Heart right ventricle (tissue), 16 donors: ENCODE data around the gene DNAH8. TPM values are rescaled to one million over a fixed set of nuclear protein-coding genes. Genes with fewer than 3 reads are reported as not detected.

Experiments used
- ATAC-seq, 8 donors: fragments of 200-7000 bp; cut with Tn5 transposase; one replicate each; pipeline ENCODE4 v1.9.1; 2020; ENCODE audit warnings: mild to moderate bottlenecking in 8 of 8, moderate library complexity in 8 of 8, moderate number of reproducible peaks in 1 of 8
- DNase-seq, 2 donors: peaks; one replicate each; pipeline ENCODE4 v3.0.0-alpha.2; 2020
- H3K27ac ChIP-seq, 10 donors: fragments of 200-600 bp; sonication (generic) in 2 of 10; one replicate each; pipeline versions ENCODE4 v1.5.0 to v1.8.0; 2020 to 2022; ENCODE audit warnings: mild to moderate bottlenecking in 3 of 10
- H3K27me3 ChIP-seq, 7 donors: fragments of 200-600 bp; one replicate each; pipeline ENCODE4 v1.8.0; 2021 to 2022; ENCODE audit warnings: mild to moderate bottlenecking in 2 of 7
- H3K36me3 ChIP-seq, 9 donors: fragments of 200-600 bp; sonication (generic) in 1 of 9; one replicate each; pipeline versions ENCODE4 v1.5.0 to v1.8.0; 2020 to 2022; ENCODE audit warnings: mild to moderate bottlenecking in 2 of 9
- H3K4me1 ChIP-seq, 9 donors: fragments of 200-600 bp; sonication (generic) in 1 of 9; one replicate each; pipeline versions ENCODE4 v1.5.0 to v1.8.0; 2020 to 2022; ENCODE audit warnings: mild to moderate bottlenecking in 4 of 9
- H3K4me3 ChIP-seq, 10 donors: fragments of 200-600 bp; sonication (generic) in 2 of 10; one replicate each; pipeline versions ENCODE4 v1.5.0 to v1.8.0; 2020 to 2022; ENCODE audit warnings: mild to moderate bottlenecking in 7 of 10, moderate library complexity in 2 of 10
- H3K9me3 ChIP-seq, 11 donors: fragments of 200-600 bp in 10 of 11; sonication (generic) in 2 of 11; one replicate each; pipeline versions ENCODE4 v1.5.0 to v1.8.0; 2013 to 2022; ENCODE audit warnings: mild to moderate bottlenecking in 2 of 11, control low read depth in 1 of 11, moderate library complexity in 1 of 11
- CTCF ChIP-seq, 9 donors: fragments of 200-600 bp; sonication (generic) in 2 of 9; IDR thresholded peaks; one replicate each; pipeline versions ENCODE4 v1.5.0 to v1.8.0; 2021 to 2022; ENCODE audit warnings: antibody characterized with exemption in 9 of 9, mild to moderate bottlenecking in 5 of 9, moderate library complexity in 1 of 9
- WGBS, 2 donors: extraction: QIAGEN DNeasy Blood & Tissue Kit; methylation state at CpG; one replicate each; pipeline ENCODE4 v1.1.7; 2013; ENCODE audit warnings: inconsistent platforms in 1 of 2; 5-methylcytosine and 5-hydroxymethylcytosine counted together
- intact Hi-C, 10 donors: fragments of 100-400 bp; cut with DNase I; formaldehyde crosslinking; loops; one replicate each; pipeline versions ENCODE4 v1.11.1 to v1.14.2; 2022
- polyA plus RNA-seq, 2 donors: library from polyadenylated mRNA; stranded (reverse); fragments of 200-250 nt; gene quantifications; one replicate each; pipeline ENCODE4 v1.2.3, GENCODE V29; 2013
- total RNA-seq, 10 donors: library from RNA; stranded (reverse); fragmentation: NEBNext Ultra II Directional in 3 of 10; extraction: Animal tissue kit (Norgen Biotek cat#: 25700) in 3 of 10; gene quantifications; one replicate each; pipeline versions ENCODE4 v1.2.1 to v1.2.4, GENCODE V29; 2021 to 2023
- donor health status: Arrhythmogenic right ventricular cardiomyopathy.
- donor health status: ischemic (EF 13 %, LVEDD 7.1; RV severe dilation, severe dysfunction).
- donor health status: healthy with polysubstance abuse.
- donor health status: DM: no; HTN: yes; CAD: no.
- donor health status: DM: no; HTN: no; CAD: no.
- donor health status: ischemic (EF 25% LVEDD 6.9; RV normal size, moderate dysfunction).
- donor health status: ischemic (EF 25% LVEDD 5.7; RV mildly dilated, moderate dysfunction).
- donor health status: healthy.
- donor health status: DM: yes; HTN: yes; CAD: no.
- donor health status: Ischemic cardiomyopathy.
- donor health status: ischemic (EF 35%, LVEDD 5.7; RV mildly dilated, moderate dysfunction).
- donor health status: nonischemic (EF 11% LVEDD 7.7; RV severe dilation, severe dysfunction).
- donor health status: DM: yes; HTN: yes; CAD: no.
- donor health status: PGD.
- donor health status: ischemic (EF 29% LVEDD 5.4; RV normal size, mild dysfunction).
- donor health status: nonischemic (EF 23%, LVEDD 6.1; RV moderate dilation, normal function).

DNAH8 gene
- total and polyA plus RNA-seq, 12 donors = 0.02 to 0.09 (median 0.03) TPM; not detected in 8

DNA sequence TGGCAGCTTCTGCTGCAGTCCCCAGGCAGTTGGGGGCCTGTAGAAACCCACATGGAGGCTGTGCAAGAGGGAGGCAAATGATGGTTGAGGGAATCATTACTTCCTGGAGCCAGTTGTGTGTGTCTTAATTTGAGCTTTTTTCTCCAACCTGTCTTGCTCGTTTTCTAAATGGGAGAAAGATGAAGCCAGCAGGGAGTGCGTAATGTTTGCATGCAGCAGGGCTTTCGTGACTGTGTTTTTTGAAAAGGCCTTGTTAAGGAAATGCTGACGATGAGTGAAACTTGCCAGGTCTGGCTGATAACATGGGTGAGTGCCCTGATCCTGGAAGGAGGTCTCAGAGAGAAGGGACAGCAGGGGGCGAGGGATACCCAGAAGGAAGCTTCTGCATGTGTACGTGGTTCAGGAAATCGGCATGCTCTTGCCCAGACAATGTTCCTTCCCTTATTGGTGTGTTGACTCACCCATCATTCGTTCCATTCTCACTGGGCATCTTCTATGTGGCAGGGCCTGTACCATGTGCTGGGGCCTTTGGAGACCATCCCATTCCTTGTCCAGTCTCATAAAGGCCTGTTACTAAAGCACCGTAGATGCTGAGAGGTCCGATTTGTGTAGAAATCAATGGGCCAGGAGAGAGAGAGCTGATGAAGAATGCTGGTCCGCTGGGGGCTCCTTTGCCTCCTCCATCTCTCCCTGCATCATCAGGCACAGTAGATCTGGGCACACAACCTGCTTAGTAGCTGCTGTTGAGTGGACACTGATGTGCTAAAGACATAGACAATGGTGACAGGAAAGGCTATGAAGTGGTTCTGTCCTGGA lies 360.9 kb downstream of the DNAH8 start:
- no peak overlapping the region for H3K4me3 ChIP-seq
- H3K36me3 ChIP-seq = no peaks in the 10 kb centered on the region
- ATAC-seq = no peak
- H3K27me3 ChIP-seq = peaks cover 0 to 7% (median 0%) of the 10 kb centered on the region in 7 donors
- no peak for DNase-seq
- no peak for TF ChIP-seq CTCF (IDR thresholded peaks at IDR 0.05)
- 62 to 73% methylated on average over 11 of the region's 11 CpGs for WGBS, 2 donors
- H3K27ac ChIP-seq = no peak overlapping the region
- intact Hi-C loops = no loop called here
- no peaks in the 10 kb centered on the region for H3K4me1 ChIP-seq
- no peaks in the 10 kb centered on the region for H3K9me3 ChIP-seq

DNA sequence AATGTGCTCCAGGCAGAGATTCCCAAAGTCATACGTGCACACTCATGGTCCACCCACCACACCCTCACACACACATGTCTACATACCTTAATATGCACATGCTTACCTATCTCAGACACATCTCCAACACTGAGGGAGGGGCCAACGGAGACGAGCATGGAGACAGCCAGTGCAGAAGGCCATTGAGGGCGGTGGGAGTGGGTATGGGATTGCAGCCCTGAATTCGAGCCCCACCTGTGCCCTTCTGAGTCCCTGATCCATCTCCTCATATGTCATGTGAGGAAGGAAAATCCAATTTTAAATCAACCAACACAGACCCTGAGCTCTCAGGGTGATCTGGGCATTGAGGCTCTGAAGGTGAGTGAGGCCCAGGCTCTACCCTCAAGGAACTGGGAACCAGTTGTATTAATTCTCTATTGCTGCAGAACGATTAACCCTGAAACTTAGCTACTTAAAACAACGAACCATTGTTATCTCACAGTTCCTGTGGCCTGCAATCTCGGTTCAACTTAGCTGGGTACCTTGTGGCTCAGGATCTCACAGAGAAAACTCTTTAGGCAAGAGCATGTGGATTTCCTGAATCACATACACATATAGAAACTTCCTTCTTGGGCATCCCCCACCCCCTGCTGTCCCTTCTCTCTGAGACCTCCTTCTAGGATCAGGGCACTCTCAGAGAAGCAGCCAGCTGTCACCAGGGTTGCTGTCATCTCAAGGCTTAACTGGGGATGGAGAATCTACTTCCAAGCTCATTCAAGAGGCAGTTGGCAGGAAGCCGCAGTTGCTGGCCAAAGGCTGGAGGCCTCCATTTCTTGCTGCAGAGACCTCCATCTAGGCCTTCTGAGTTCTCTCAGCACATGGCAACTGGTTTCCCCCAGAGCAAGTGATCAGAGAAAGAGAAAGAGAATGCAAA lies 361.8 kb downstream of the DNAH8 start:
- Histone ChIP-seq H3K27me3 (peaks cover 0 to 7% (median 0%) of the 10 kb centered on the region in 7 donors), H3K27ac (no peak overlapping the region), H3K4me3 (no peak overlapping the region), H3K9me3 (no peaks in the 10 kb centered on the region), H3K4me1 (no peaks in the 10 kb centered on the region), H3K36me3 (no peaks in the 10 kb centered on the region)
- intact Hi-C loops = no loop called here
- 69 to 72% methylated on average over 9 of the region's 9 CpGs for WGBS, 2 donors
- no peak for ATAC-seq
- no peak for TF ChIP-seq CTCF (IDR thresholded peaks at IDR 0.05)
- DNase-seq = no peak

- Histone ChIP-seq H3K27me3 (peaks cover 0 to 2% (median 0%) of the 10 kb centered on the region in 7 donors), H3K27ac (no peak overlapping the region), H3K9me3 (no peaks in the 10 kb centered on the region), H3K36me3 (no peaks in the 10 kb centered on the region), H3K4me3 (no peak overlapping the region), H3K4me1 (no peaks in the 10 kb centered on the region)
- ATAC-seq (no peak), DNase-seq (no peak)
- intact Hi-C loops = no loop called here
- 86 to 89% methylated on average over 11 of the region's 11 CpGs for WGBS, 2 donors
- TF ChIP-seq CTCF (IDR thresholded peaks at IDR 0.05) = no peak
Measured at GRCh38 chr6:39077882-39078594, 362.9 kb downstream of the DNAH8 start.

- Histone ChIP-seq H3K9me3 (no peaks in the 10 kb centered on the region), H3K4me3 (no peak overlapping the region), H3K4me1 (no peaks in the 10 kb centered on the region), H3K27me3 (peaks cover 0 to 7% (median 0%) of the 10 kb centered on the region in 7 donors), H3K27ac (no peak overlapping the region), H3K36me3 (no peaks in the 10 kb centered on the region)
- TF ChIP-seq CTCF (IDR thresholded peaks at IDR 0.05) = no peak
- intact Hi-C loops = no loop called here
- ATAC-seq = no peak
- 85 to 92% methylated on average over 3 of the region's 3 CpGs for whole genome bisulfite sequencing, 2 donors
- DNase-seq = no peak
Measured at GRCh38 chr6:39078695-39079094, 363.6 kb downstream of the DNAH8 start.
